Kidney (tissue), 14 donors: ENCODE results near the gene CCDC71. TPM values are rescaled to one million over a fixed set of nuclear protein-coding genes. Genes with fewer than 3 reads are reported as not detected.

Source experiments
- DNase-seq, 5 donors: peaks; one replicate each; pipeline ENCODE4 v3.0.0-alpha.2; 2013 to 2020
- FAIRE-seq: peaks from 2 replicates; lab custom pipeline; 2012; peaks lifted over from hg19 to GRCh38; lab: Jason Lieb, UNC
- H3K27ac ChIP-seq, 2 donors: one replicate each; pipeline ENCODE4 v1.7.0; 2013; ENCODE audit warnings: low read depth in 2 of 2, low read length in 2 of 2, inconsistent platforms in 1 of 2
- H3K27me3 ChIP-seq: one replicate; pipeline ENCODE4 v1.7.1; 2013; ENCODE audit warnings: low read length, inconsistent platforms; ENCODE audit not compliant: control insufficient read depth, insufficient read depth
- H3K36me3 ChIP-seq, 3 donors: one replicate each; pipeline versions ENCODE4 v1.7.0 to v1.7.1; 2013; ENCODE audit warnings: low read length in 3 of 3, control low read depth in 1 of 3, inconsistent platforms in 1 of 3; ENCODE audit not compliant: insufficient read depth in 3 of 3, control insufficient read depth in 2 of 3
- H3K4me1 ChIP-seq, 3 donors: one replicate each; pipeline versions ENCODE4 v1.7.0 to v1.7.1; 2013; ENCODE audit warnings: low read length in 3 of 3, inconsistent platforms in 1 of 3, low read depth in 1 of 3; ENCODE audit not compliant: control insufficient read depth in 2 of 3, insufficient read depth in 2 of 3
- H3K4me3 ChIP-seq, 3 donors: one replicate each; pipeline versions ENCODE4 v1.7.0 to v1.8.1; 2013; ENCODE audit warnings: low read length in 3 of 3, control low read depth in 1 of 3, inconsistent platforms in 1 of 3
- H3K9ac ChIP-seq, 3 donors: one replicate each; pipeline versions ENCODE4 v1.7.0 to v1.7.1; 2013; ENCODE audit warnings: low read length in 3 of 3, control low read depth in 1 of 3, inconsistent platforms in 1 of 3
- H3K9me3 ChIP-seq, 3 donors: one replicate each; pipeline versions ENCODE4 v1.7.0 to v1.7.1; 2013; ENCODE audit warnings: low read length in 3 of 3, control low read depth in 1 of 3, inconsistent platforms in 1 of 3; ENCODE audit not compliant: control insufficient read depth in 2 of 3, insufficient read depth in 1 of 3
- intact Hi-C: fragments of 100-400 bp; cut with DNase I; formaldehyde crosslinking; loops from one replicate; pipeline ENCODE4 v1.11.1; 2022
- polyA plus RNA-seq: library from polyadenylated mRNA; stranded (reverse); fragments of 350-450 nt; fragmentation: Illumina TruSeq; extraction: RNeasy Lipid Tissue Mini Kit (QIAGEN cat#74804); gene quantifications from one replicate; pipeline ENCODE4 v1.2.3, GENCODE V29; 2014; ENCODE audit warnings: low read depth, low replicate concordance; ENCODE audit not compliant: insufficient read depth
- total RNA-seq: library from RNA; stranded (reverse); fragmentation: NEBNext Ultra II Directional; extraction: Animal tissue kit (Norgen Biotek cat#: 25700); gene quantifications from one replicate; pipeline ENCODE4 v1.2.1, GENCODE V29; 2021
- TF ChIP-seq, protein P1 (sequence below): IDR thresholded peaks from 3 replicates; pipeline ENCODE4 v1.5.1; 2012; ENCODE audit warnings: mild to moderate bottlenecking, moderate library complexity, borderline replicate concordance; ENCODE audit not compliant: insufficient read depth; ENCODE audit errors: extremely low read depth
- donor health status: control.
- donor health status: control.
- donor health status: control.
- donor health status: control.
- donor health status: control.
- donor health status: DM: yes; HTN: yes; CAD: no.
- donor health status: Normal renal cell carcinoma (clear cell type).

The CCDC71 gene
- total and polyA plus RNA-seq, 2 donors from 2014 or later, result 21.0 to 27.6 TPM

DNA sequence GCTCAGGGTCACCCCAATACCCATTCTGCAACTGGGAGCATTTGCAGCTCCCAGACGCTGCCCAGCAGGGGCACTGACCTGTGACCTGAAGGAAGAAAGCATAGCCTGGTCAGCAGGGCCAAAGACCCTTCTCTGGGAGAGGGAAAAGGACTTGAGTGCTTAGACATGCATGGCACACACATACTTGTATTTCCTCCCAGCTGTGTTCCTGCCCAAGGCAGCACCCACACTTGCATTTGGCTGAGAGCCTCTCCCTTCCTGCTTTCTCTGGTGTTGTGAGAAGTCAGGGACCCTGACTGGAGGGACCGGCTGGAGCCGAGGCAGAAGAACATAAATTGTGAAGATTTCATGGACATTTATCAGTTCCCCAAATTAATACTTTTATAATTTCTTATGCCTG, 26.1 kb downstream of the CCDC71 start:
- Histone ChIP-seq H3K27ac (no peak overlapping the region), H3K36me3 (no peaks in the 10 kb centered on the region), H3K4me1 (no peaks in the 10 kb centered on the region), H3K4me3 (no peak overlapping the region), H3K27me3 (no peaks in the 10 kb centered on the region), H3K9ac (no peak overlapping the region), H3K9me3 (no peaks in the 10 kb centered on the region)
- intact Hi-C loops, result no loop called here
- TF ChIP-seq, protein P1, sequence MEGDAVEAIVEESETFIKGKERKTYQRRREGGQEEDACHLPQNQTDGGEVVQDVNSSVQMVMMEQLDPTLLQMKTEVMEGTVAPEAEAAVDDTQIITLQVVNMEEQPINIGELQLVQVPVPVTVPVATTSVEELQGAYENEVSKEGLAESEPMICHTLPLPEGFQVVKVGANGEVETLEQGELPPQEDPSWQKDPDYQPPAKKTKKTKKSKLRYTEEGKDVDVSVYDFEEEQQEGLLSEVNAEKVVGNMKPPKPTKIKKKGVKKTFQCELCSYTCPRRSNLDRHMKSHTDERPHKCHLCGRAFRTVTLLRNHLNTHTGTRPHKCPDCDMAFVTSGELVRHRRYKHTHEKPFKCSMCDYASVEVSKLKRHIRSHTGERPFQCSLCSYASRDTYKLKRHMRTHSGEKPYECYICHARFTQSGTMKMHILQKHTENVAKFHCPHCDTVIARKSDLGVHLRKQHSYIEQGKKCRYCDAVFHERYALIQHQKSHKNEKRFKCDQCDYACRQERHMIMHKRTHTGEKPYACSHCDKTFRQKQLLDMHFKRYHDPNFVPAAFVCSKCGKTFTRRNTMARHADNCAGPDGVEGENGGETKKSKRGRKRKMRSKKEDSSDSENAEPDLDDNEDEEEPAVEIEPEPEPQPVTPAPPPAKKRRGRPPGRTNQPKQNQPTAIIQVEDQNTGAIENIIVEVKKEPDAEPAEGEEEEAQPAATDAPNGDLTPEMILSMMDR, result no peak
- no peak for FAIRE-seq
- DNase-seq, result no peak

DNA sequence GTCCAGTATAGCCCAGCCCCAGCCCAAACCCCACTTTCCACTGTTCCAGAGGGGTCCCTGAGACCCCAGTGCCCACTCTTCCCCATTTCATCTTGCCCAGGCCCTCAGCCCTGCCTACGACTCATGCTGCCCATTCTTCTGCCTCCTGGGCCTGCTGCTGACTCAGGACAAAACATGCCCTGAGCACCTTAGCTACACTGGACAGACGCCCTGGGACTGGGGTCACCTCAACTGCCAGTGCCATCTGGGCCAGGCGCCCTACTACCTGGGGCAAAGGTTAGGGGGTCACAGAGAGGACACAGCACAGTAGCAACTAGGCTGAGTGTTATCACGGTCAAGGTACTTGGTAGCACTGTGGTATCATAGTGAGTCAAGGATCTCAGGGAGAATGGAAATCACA, 30.6 kb downstream of the CCDC71 start:
- H3K4me3 ChIP-seq, result no peak overlapping the region
- no peaks in the 10 kb centered on the region for H3K27me3 ChIP-seq
- FAIRE-seq (no peak), DNase-seq (peak in 1 of 5 donors; percentile 29)
- no peaks in the 10 kb centered on the region for H3K9me3 ChIP-seq
- peaks cover 2 to 26% (median 14%) of the 10 kb centered on the region in 3 donors for H3K4me1 ChIP-seq
- intact Hi-C loops, result no loop called here
- TF ChIP-seq, protein P1, result no peak
- peaks cover 0 to 7% (median 0%) of the 10 kb centered on the region in 3 donors for H3K36me3 ChIP-seq
- H3K9ac ChIP-seq, result no peak overlapping the region
- H3K27ac ChIP-seq, result no peak overlapping the region

DNA sequence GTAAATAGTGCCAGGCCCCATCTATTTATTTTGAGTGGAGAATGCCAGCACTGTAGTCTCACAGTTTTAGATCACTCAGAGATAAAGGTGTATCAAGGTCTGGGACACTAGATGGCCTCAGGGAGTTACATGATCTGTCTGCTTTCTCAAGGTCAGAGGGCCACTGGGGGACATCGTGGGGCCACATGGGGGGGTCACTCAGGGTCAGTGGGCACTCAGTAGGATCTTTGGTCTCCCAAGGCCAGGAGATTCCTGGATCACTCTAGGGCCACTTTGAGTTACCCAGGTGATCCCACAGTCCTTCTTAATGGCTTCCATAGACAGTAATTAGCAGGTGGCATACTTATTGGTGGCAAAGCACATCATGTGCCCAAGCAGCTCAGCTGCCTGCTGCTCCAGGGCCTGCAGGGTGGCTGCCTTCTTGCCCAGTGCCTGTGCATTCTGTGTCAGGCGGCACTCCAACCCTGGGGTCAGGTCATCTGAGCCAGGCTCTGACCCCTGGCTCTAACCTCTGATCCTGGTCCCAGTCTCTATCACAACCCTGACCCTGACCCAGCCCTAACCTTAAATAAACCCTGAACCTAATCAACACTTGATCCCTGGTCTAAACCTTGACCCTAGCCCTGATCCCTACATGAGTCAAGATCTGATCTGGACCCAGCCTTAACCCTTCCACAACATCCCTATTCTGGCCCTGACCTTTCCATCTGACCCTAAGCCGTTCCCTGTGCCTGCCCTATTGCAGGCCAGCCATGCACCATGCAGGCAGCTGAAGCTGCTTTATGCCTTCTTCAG, 31.5 kb downstream of the CCDC71 start:
- Histone ChIP-seq H3K4me3 (no peak overlapping the region), H3K9me3 (no peaks in the 10 kb centered on the region), H3K27ac (no peak overlapping the region), H3K4me1 (peaks cover 2 to 26% (median 19%) of the 10 kb centered on the region in 3 donors), H3K9ac (no peak overlapping the region), H3K36me3 (peaks cover 0 to 15% (median 4%) of the 10 kb centered on the region in 3 donors), H3K27me3 (no peaks in the 10 kb centered on the region)
- DNase-seq (peak in 1 of 5 donors; percentile 5), FAIRE-seq (no peak)
- intact Hi-C loops, result no loop called here
- TF ChIP-seq, protein P1, result no peak
